Epithelial cell of esophagus (primary cell): ENCODE data around the gene NXPH1.

Source experiments
- DNase-seq: peaks from one replicate; pipeline ENCODE4 v3.0.0; 2010; ENCODE audit warnings: low read depth
- H3K4me3 ChIP-seq: 2 replicates; pipeline ENCODE4 v1.5.1; 2011; ENCODE audit warnings: mild to moderate bottlenecking, low read length, control low read depth
- TF ChIP-seq, protein P1 (sequence below): IDR thresholded peaks from 2 replicates; pipeline ENCODE4 v1.5.1; 2011; ENCODE audit warnings: low read depth, mild to moderate bottlenecking, low read length, control low read depth, inconsistent platforms; ENCODE audit not compliant: insufficient read depth; ENCODE audit errors: missing control alignments

Gene NXPH1

DNA sequence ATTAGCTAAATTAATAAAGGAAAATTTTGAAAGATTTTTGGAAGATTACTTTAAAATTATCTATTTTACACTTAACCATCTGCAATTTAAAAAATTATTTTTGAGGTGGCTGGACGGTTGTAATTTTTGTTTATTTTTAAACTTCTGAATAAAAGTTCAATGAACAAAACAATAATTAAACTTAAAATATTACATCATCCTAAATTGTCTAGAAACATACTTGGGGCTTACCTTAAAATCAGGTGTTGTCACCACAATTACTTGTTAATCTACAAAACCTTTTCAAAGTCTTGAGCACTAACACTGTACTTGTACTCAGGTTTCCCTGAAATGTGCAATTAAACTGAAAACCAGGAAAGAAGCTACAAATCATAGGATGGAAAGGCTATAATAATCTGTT, 328.3 kb downstream of the NXPH1 start:
- no peak for DNase-seq
- TF ChIP-seq, protein P1, sequence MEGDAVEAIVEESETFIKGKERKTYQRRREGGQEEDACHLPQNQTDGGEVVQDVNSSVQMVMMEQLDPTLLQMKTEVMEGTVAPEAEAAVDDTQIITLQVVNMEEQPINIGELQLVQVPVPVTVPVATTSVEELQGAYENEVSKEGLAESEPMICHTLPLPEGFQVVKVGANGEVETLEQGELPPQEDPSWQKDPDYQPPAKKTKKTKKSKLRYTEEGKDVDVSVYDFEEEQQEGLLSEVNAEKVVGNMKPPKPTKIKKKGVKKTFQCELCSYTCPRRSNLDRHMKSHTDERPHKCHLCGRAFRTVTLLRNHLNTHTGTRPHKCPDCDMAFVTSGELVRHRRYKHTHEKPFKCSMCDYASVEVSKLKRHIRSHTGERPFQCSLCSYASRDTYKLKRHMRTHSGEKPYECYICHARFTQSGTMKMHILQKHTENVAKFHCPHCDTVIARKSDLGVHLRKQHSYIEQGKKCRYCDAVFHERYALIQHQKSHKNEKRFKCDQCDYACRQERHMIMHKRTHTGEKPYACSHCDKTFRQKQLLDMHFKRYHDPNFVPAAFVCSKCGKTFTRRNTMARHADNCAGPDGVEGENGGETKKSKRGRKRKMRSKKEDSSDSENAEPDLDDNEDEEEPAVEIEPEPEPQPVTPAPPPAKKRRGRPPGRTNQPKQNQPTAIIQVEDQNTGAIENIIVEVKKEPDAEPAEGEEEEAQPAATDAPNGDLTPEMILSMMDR = no peak
- H3K4me3 ChIP-seq = no peak overlapping the region

DNA sequence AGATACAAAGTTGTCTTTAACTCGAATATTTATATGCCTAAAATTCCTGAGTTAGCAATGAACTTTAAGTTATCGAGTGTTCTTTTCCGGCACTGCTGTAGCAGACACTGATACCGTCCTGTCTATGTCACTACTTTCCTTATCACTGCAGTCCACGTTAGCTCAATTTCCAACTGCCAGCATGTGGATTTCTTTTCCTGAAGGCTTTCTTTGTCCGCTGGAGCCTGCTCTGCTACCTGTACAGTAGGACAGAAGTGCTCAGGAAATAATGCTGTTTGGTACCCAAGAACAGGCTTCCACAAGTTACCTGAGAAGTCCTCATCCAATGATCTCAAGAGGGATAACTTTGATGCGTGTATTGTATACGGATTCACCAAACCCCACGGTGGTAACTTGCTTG, 329.4 kb downstream of the NXPH1 start:
- DNase-seq = no peak
- H3K4me3 ChIP-seq = no peak overlapping the region
- TF ChIP-seq, protein P1 = no peak

DNA sequence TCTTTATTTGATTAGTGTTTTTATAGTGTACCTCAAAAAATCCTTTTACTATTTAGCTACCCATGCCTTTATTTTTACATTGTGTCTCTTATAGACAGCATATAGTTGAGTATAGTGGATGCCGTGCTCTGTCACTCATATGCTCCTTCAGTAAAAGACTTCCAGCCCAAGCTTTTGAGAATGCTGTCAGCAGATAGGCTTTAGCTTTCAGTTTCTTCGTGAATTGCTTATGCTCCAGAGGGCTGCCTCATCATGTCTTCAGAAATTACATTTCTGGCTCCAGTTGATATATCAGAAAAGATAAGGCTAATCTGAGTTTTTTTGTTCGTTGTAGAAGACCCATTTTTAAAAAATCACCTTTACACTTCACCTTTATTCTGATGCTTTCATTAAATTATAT, 332.0 kb downstream of the NXPH1 start:
- TF ChIP-seq, protein P1 = no peak
- DNase-seq = no peak
- no peak overlapping the region for H3K4me3 ChIP-seq

DNA sequence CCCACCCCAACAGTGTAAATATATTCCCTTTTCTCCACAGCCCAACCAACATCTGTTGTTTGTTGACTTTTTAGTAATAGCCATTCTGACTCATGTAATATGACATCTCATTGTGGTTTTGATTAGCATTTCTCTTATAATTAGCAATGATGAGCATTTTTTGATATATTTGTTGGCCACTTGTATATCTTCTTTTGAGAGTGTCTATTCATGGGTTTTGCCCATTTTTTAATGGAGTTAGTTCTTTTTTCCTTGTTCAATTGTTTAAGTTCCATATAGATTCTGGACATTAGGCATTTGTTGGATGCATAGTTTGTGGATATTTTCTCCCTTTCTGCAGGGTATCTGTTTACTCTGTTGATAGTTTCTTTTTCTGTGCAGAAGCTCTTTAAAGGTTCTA, 340.1 kb downstream of the NXPH1 start:
- TF ChIP-seq, protein P1 = no peak
- no peak overlapping the region for H3K4me3 ChIP-seq
- DNase-seq = no peak

DNA sequence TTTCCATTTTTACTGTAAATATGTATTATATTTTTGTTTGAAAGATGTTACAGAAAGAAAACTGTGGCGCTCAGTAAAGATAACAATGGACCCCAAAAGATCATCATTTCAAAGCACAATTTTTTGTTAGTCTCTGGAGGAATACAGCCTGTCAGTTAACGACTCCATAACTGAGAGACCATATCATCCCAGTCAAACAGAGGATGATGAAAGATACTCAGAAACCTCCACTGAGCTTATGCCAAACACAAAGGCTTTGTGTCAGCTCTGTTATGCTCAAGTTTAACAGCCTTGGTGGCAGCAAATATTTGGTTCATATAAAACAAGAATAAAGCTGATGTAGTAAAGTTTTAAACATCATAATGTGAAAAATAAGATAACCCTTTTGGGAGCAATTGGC, 345.1 kb downstream of the NXPH1 start:
- DNase-seq = no peak
- no peak overlapping the region for H3K4me3 ChIP-seq
- TF ChIP-seq, protein P1 = no peak

DNA sequence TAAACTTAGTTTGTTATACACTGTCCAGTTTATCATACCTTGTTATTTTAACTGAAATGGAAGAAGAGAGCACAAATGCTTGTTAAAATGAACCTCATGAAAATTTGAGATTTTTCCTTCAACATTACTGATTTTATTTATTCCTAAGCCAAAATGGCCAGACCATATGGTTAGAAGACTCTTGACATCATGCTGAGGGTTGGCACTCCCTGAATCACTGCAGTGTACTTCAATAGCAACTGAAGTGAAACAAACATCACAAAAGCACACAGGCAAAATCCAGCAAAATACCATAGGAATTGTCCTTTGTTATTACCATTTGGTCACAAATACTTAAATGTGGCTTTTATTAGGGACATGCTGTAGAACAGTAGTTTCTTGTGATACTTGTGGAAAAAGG, 347.8 kb downstream of the NXPH1 start:
- DNase-seq = no peak
- TF ChIP-seq, protein P1 = no peak
- H3K4me3 ChIP-seq = no peak overlapping the region

DNA sequence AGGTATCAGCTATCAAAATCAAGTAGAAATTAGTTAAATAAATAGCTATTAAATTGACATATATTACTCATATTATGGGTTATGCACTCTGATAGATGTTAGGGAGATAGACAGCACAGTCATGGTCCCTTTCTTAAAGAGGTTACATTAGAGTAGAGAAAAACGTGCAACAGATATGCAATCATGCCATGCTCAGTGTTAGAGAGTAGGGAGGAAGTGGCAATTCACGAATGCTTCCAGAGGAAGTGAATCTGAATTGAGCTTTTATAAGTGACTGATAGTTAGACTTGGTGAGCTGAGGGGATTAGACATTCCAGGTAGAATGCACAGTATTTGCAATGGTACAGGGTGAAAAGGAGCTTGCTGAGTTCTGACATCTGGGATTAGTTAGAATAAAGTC, 349.8 kb downstream of the NXPH1 start:
- no peak overlapping the region for H3K4me3 ChIP-seq
- DNase-seq = no peak
- TF ChIP-seq, protein P1 = no peak
